AML-193 (cell line): Measurements from ENCODE around the gene UBE2L3.
"Not testable (repeated sequence)": the region's sequence is repeated elsewhere in the genome, so short reads cannot be mapped to it uniquely, and the experiment has no call there.

Experiments
- DNase-seq, 2 experiments: peaks; one replicate each; lab custom pipeline; 2025; lab: John Stamatoyannopoulos, UW

UBE2L3 gene

DNA sequence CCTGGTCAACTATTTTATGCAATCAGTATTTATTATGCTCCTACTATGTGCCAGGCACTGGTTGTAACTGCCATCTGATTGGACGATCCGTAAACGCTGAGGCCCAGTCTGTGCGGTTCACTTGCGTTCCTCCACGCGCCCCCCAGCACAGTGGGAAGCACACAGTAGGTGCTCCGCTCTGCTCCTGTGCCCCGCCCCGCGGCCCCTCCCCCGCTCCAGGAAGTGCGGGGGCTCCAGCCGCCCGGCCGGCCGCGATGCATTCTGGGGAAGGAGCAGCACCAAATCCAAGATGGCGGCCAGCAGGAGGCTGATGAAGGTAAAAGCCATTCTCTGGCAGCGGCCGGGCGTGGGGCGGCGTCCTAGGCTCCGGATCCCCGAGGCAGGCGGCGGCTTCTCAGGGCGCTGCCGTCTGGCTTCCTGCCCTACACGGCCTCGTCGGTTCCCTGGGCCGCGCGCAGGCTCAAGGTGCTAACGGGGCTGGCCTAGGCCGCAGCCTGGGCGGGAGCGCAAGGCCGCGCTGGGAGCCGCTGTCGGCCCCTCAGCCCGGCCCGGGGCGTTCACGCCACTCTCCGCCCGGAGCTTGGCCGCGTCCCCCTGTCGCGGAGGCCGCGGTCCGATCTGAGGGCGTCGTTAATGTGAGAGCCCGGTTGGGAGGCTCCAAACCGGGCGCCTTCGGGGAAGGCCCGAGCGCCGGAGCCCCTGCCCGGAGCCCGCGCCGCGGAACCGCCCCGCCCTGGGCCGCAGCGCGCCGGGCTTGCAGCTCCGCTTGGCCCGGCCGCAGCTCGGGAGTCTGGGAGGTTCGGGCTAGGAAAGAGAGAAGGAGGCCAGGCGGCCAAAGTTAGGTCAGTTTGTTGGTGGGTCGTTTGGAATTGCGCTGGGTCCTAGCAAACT lies at the start of gene UBE2L3:
Gene UBE2L3, plus strand, starts transcription at position 259 of the 891 bp plus-strand sequence. Its CDS starts 31 bp downstream, at position 290.
- DNase-seq, result peak; percentile 49 to 59

DNA sequence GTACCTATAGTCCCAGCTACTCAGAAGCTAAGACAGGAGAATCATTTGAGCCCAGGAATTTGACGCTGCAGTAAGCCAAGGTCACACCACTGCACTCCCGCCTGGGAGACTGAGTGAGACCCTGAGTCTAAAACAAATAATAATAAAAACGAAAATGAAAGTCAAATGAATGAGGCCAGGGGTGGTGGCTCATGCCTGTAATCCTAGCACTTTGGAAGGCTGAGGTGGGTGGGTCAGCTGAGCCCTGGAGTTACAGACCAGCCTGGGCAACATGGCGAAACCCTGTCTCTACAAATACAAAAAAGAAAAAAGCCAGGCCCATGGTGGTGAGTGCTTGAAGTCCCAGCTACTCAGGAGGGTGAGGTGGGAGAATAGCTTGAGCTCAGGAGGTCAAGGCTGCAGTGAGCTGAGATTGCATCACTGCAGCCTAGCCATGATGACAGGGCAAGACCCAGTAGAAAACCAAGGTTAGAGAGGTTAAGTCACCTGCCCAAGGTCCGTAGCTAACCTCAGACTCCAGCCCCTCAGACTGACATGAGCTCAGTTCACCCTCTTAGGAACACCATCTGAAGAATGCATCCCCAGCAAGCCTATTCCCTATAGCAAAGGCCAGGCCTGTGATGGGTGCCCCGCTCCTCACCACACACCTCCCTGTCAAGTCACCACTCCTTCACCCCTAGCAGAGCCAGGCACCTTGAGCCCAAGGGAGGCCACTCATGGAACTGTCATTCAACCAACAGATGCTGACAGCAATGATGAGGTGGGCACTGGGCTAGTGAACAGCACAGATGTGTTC lies 40.6 kb upstream of the UBE2L3 start:
- not testable (repeated sequence) for DNase-seq

DNA sequence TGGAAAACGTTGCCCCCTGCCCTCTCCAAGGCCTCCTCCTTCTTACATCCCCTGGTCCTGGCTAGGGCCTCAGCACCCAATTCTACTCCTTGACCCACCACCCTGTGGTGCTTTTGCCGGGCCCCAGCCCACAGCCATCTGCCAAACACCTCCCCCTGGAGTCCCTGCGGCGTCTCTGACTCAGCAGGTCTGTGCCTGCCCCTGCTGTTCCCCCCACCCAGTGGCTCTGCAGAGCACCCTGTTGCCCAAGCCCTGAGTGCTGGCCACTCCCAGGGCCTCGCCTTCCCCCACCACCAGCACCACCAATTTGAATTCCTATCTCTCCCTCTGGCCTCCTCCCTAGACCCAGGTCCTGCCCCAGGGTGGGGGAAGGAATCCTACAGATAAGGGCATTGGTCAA lies 36.0 kb upstream of the UBE2L3 start:
- DNase-seq, result not testable (repeated sequence)

DNA sequence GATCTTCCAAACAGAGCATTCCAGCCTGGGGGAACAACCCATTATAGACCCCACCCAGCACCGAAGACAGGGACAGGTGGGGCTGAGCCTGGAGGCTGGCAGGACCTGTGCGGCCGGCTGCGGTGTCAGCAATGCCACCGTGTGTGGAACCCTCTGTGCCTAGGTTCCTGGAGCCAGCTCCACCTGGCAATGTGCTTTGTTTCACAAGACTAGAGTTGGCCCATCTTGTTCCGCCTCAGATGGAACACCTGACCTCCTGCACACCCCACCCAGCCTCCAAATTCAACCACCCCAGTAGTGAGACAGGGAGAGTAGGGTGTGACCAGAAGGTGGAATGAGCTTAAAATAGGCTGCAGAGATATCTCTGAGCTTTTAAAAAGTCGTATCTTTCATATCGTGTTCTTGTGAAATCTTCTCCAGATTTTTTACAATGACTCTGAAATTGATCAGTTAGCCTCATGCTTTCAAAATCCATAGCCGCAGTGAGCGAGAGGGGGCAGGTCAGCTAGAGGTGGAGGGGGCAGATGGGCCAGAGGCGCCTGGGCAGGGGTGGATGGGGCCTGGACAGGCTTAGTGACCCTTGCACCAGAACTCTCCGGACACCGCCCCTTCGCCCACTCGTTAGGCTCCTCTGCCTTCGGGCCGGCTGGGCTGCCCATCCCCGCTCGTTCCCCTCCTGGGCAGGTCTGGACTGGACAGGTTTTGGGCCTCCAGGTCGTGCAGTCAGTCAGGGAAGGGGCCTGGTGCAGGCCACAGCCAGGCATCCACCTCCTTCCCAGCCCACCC lies 34.5 kb upstream of the UBE2L3 start:
- not testable (repeated sequence) for DNase-seq

DNA sequence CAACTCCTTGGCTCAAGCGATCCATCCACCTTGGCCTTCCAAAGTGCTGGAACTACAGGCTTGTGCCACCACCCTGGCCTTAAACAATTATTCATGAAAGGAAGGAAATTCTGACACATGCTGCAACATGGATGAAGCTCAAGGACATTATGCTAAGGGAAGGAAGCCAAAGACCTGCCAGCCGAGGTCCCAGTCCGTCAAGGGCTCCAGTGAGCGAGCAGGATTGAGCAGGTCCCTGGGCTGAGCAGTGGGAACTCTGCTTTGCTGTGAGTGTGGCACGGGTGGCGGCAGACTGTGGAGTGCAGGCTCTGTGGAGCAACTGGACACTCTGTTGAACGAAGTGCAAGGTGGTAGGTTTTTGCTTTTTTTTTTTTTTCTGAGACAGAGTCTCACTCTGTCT lies 27.7 kb upstream of the UBE2L3 start:
- DNase-seq, result not testable (repeated sequence)

DNA sequence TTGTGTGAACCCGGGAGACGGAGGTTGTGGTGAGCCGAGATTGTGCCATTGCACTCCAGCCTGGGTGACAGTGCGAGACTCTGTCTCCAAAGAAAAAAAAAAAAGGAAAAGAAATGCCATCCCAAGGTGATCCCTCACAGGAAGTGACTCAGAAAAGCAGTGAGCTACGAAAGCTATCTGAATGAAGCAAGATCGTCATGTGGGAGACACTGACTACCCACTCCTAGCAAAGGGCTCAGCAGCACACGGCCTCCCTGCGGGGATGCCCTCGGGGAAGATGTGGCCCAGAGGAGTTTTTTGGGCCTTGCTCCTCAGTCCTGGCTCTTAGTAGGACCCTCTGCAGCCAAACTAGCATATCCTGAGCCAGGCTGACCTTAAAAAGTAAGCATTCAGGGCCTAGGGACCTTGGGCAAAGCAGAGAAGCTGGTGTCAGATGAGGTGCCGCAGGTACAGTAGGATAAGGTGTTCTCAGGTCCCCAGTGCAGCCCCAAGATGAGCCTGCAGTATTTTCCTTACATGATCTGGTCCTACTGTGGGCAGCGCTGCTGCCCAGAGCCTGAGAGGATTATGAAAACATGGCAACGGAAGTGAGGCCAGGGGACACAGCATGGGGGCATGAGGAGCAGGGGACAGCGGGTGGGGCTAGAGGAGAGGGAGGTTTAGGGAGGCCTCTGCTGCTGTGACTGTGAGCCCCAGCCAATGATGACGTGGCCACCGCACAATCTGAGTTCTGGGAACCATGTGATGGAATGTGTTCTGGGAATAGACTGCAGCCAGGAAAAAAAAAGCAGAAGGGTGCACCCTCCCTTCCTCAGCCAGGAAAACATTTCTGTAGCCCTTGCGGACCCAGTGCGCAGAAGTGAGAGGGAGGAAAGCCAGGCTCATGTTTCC lies 22.8 kb upstream of the UBE2L3 start:
- not testable (repeated sequence) for DNase-seq

DNA sequence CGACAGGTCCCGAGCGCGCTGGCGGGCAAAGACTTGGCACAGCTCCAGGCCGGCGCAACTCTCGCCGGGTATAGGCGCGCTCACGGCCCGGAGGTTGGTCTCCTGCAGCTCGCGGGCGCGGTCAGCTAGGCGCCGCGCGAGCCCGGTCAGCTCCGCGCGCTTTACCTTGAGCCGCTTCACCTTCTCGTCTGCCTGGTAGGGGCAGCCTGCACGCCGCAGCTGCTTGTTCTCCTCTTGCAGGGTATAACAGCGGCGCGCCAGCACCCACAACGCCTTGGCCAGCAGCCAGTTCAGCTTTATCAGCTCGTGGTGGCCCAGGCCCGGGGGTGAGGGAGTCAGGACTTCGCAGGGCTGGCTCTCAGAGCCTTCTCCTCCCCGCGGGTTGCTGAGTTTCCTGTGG lies 18.0 kb upstream of the UBE2L3 start:
- not testable (repeated sequence) for DNase-seq

DNA sequence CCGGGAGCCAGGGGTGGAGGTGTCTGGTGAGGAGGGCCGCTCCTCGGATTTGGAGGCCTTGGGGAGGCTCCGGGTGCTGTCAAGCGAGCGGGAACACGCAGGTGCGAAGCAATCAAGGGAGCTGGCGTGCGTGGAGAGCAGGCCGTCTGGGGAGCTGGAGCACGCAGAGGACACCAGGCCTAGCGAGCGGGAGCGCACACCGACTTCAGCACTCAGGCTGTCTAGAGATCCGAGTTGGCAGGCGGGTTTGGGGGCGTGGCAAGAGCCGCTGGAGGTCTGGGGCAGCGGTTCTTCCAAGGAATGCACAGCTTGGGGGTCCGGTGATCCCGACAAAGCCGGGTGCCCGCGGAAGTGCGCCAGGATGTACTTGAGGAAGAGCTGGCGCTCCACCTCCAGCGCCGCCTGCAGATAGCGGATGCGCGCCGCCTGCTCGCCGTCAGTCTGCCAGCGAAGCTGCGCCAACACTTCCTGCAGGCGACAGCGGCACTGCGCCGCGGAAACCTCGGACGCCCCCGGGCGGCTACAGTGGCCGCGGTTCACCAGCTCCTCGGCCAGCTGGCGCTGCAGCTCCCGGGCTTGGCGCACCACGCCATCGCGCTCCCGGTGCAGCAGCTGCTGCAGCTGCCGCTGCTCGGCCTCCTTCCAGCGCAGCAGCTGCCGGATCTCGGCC lies 17.4 kb upstream of the UBE2L3 start:
- DNase-seq, result not testable (repeated sequence)

DNA sequence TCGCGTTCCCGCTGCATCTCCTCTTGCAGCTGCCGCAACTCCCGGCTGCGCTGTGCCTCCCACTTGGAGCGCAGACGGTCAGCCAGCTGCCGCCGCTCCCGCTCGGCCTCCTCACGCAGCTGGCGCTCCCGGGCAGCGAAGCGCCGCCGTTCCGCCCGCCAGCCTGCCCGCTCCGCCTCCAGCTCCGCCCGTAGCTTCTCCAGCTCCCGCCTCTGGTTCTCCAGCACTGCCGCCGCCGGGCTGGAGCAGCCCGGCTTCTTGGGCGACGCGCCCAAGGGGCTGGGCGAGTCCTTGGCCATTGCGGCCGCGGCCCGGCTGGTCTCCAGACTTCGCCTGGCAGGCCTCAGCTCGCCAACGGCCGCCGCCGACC lies 16.9 kb upstream of the UBE2L3 start:
- not testable (repeated sequence) for DNase-seq

DNA sequence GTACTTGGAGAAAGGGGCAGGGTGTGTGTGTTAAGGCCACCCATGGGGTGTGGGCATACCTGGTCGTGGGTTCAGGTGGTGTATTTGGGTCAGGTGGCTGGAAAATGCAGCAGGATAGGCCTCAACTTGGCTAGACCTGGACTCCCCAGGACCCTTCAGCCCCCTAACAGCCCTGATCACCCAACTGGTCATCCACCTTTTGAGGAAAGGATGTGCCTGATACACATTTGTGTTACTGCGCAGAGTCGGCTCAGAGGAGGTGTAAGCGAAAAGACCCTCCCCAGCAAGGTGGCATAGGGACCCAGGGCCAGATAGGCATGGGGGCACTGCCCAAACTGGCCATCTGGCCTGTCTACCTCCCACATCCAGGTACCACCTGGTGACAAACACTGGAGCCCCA lies 16.2 kb upstream of the UBE2L3 start, which contains the start of gene RIMBP3C:
Gene RIMBP3C, minus strand, starts transcription at position 101 of the 400 bp plus-strand sequence. CDS start 485 bp downstream, outside the sequence.
- DNase-seq, result not testable (repeated sequence)

DNA sequence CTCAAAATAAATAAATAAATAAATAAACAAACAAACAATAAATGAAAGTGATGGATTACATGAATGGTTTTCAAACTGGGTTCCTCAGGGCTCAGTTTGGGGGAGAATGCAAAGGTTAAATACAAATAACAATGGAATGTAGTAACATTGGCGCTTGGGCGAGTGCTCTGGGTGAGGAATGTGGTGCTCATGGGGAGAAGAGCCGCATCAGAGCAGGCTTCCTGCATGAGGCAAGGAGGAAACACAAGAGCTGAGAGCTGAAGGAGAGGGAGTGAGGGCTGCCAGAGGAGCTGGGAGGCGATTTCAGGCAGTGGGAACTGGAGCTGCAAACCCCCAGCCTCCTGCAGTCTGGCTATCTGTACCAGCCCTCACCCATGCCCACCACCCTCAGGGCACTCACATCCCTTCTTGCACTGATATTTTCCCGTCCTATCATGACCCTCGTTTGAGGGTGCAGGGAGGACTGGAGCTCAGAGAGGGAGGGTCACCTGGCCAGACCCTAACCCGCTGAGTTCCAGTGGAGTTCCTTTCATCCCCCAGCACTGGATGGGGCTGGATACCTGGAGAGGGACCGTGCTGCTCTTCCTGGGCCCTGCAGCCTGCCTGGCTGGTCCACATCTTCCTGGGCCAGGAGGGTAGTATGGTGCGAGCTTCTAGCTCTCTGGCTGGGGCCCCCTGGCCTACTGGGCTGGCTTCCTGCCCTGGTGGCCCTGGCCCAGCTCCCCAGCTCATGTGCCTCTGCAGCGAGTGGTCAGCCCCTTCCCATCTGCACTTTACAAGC lies 8.0 kb upstream of the UBE2L3 start:
- not testable (repeated sequence) for DNase-seq

DNA sequence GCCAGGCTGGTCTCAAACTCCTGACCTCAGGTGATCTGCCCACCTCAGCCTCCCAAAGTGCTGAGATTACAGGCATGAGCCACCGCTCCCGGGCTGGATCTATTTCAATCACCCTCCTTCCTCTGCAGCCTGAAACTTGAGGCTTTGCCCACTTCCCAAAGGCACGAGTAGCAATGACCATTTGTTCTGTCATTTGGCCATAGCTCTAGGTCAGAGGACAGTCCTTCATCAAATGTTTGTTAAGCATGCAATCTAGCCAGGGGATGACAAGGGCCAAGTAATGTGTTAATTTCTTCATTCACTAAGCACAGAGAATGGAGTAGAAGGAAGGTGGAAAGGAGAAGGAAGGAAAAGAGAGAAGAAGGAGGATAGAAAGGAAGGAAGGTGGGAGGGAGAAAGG lies 6.9 kb upstream of the UBE2L3 start:
- DNase-seq, result not testable (repeated sequence)

DNA sequence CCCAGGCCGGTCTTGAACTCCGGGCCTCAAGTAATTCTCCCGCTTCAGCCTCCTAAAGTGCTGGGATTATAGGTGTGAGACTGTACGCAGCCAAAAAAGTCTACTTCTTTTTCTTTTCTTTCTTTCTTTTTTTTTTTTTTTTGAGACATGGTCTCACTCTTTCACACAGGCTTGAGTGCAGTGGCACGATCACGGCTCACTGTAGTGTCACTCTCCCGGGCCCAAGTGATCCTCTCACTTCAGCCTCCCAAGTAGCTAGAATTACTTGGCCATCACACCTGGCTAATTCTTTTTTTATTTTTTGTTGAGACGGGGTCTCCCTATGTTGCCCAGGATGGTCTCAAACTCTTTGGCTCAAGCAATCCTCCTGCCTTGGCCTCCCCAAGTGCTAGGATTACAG lies 3.6 kb upstream of the UBE2L3 start:
- no peak for DNase-seq

DNA sequence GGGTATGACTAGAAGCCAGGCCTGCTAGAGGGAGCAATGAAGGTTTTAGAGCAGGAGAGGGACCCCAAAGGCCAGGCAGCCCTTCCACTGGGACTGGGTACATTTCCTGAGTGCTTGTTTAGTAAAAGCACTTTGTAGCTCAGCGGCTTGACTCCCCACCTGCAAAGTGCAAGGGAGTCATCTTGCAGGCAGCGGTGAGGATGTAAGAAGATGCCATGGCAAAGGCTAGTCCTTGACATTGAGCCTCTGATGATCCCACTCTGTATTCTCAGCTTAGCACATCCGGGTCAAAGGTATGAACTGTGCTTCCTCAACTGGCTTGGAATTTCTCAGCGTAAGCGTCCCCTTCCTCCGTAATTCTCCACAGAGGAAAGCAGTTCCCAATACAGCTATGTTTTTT lies 3.1 kb upstream of the UBE2L3 start:
- DNase-seq, result no peak

DNA sequence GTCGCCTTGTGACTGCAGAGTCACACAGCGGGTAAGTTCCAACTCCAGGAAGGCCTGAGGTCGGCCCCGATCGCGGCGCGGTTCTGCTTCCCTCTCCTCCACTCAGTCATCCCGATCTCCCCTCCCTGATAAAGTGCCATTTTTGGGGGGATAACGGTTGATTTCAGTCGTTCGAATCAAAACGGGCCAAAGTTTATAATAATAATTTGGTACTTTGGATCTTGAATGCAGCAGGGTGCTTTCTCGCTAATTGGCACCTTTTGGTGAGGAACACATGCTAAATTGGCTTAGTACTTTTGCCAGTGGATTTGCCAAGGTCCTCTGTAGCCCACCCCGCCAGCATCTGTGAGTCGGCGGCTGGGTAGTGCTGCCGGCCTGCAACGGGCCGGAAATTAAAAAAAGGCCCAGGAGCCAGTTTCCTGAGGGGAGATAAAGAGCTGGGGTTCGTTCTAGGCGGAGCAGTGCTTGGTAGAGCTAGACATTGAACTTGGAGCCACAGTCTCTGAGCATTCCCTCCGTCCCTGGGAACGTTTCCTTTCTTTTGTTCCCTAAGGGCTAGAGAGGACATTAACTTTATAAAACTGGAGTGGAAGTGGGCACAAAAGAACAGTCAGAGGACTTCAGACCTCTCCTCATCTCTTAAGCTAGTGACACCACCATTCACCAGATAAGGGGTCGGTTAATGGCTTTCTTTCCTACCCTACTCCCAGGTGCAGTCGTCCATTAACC lies 997 bp downstream of the UBE2L3 start:
- DNase-seq, result no peak

DNA sequence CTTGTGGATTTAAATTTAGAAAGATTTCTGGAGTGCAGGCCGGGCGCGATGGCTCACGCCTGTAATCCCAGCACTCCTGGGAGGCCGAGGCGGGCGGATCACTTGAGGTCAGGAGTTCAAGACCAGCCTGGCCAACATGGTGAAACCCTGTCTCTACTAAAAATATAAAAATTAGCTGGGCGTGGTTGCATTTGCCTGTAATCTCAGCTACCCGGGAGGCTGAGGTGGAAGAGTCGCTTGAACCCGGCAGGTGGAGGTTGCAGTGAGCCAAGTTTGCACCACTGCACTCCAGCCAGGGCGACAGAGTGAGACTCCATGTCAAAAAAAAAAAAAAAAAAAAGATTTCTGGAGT lies 1.5 kb downstream of the UBE2L3 start:
- DNase-seq, result not testable (repeated sequence)

DNA sequence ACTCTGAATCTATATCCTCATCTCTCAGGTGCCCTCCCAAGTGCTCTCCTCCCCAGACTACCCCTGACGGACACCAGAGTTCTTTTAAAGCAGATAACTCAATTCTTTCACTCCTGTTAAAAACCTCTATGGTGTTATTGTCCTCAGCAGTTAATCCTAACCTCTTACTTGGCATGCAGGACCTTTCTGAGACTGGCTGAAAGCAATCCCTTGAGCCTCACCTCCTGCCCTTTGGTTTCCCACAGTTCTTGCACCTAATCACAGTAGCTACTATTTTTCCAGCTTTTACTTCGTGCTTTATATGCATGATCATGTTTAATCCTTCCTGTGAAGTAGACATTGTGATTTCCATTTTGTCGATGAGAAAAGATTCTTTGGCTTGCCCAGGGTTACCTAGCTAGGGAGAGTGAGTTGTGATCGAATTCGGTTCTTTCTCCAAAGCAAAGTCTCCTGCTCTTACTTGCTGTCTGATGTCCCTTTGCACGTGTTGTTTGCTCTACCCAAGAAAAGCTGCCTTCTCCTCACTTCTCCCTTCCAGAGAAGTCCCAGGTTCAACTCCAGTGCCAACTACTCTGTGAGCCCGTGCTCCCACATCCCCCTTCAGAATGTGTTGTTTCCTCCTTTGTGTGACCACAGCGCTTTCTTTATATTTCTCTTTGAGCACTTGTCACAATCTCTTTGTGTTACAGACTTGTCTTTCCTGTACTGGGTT lies 2.1 kb downstream of the UBE2L3 start:
- DNase-seq, result peak; percentile 29 to 42

DNA sequence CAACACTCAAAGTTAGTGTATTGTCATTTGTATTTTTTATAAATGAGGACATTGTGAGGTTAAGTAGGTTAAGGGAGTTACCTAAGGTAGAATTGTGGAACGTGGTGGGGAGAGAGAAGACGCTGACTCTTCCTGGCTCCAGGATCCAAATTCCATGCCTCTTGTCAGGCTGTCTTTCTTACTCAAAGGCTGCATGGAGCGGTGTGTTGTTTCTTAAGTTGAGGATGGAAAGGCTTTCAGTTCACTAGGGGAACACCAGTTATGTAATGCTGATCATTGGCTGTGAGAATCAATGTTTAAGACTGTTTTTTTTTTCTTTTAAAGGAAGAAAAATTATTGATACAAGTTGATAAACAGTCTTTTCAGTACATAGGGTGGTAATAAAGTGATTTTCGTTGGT lies 2.9 kb downstream of the UBE2L3 start:
- no peak for DNase-seq
